Measurements from ENCODE around the gene SP8.
A peak's percentile ranks its signal among the peaks of the same experiment; 100 is the strongest.

The SP8 gene

DNA sequence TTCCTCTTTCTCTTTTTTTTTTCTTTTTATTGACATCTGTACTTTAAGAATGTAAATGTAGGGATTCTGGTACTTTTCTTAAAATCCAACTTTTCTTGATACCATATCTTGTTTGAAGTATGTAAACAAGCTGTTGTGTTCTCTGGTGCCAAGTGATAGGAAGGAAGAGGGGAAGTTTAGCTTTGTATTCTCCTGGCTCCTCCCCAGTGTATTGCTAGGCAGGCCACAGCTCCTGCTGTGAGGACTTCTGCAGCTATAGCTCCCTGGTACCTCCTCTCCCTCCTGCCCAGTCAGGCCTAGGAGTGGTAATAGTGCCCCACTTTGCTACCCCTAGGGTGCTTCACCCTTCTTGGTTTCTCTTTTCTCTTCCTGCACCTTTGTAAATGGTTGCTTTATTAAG, 45.3 kb upstream of the SP8 start:
- TF ChIP-seq, protein P1, sequence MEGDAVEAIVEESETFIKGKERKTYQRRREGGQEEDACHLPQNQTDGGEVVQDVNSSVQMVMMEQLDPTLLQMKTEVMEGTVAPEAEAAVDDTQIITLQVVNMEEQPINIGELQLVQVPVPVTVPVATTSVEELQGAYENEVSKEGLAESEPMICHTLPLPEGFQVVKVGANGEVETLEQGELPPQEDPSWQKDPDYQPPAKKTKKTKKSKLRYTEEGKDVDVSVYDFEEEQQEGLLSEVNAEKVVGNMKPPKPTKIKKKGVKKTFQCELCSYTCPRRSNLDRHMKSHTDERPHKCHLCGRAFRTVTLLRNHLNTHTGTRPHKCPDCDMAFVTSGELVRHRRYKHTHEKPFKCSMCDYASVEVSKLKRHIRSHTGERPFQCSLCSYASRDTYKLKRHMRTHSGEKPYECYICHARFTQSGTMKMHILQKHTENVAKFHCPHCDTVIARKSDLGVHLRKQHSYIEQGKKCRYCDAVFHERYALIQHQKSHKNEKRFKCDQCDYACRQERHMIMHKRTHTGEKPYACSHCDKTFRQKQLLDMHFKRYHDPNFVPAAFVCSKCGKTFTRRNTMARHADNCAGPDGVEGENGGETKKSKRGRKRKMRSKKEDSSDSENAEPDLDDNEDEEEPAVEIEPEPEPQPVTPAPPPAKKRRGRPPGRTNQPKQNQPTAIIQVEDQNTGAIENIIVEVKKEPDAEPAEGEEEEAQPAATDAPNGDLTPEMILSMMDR (conservative IDR thresholded peaks at IDR 0.05; ENCODE audit: low read depth, low read length): no peak
- no peak overlapping the region for H3K4me3 ChIP-seq (IDR thresholded peaks at IDR 0.05; ENCODE audit: insufficient read depth, low read depth, low read length)
- H3K36me3 ChIP-seq (ENCODE audit: insufficient read depth): no peaks in the 10 kb centered on the region

DNA sequence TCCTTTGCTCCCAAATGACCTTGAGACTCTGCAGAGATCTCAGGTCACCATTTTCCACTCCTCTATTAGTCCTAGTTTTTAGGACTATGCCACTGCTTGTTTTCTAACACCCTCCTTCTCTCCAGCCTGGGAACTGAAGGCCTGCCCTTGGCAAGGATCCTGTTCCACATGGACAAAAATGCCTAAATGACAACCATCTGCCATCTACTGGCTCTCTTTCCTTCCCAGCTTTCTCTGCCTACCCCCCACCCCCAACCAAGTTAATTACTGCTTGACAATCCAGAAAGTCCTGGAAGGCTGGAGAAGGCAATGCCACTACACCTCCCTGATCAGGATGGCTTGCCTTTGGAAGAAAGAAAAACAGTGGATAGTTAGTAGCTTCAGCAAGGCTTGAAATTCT, 44.8 kb upstream of the SP8 start:
- Histone ChIP-seq H3K4me1 (ENCODE audit: low read depth, poor library complexity, severe bottlenecking) (peaks cover 15% of the 10 kb centered on the region), H3K4me2 (no peak overlapping the region), H3K4me3 (IDR thresholded peaks at IDR 0.05; ENCODE audit: insufficient read depth, low read depth, low read length) (no peak overlapping the region), H3K79me2 (ENCODE audit: insufficient read depth, low read depth) (no peaks in the 10 kb centered on the region), H3K36me3 (ENCODE audit: insufficient read depth) (no peaks in the 10 kb centered on the region), H4K20me1 (ENCODE audit: insufficient read depth) (no peaks in the 10 kb centered on the region), H3K27me3 (ENCODE audit: insufficient read depth, low read depth) (no peaks in the 10 kb centered on the region), H3K9ac (no peak overlapping the region), H2AFZ (ENCODE audit: low read depth) (no peak overlapping the region), H3K27ac (no peak overlapping the region)
- TF ChIP-seq, protein P1 (conservative IDR thresholded peaks at IDR 0.05; ENCODE audit: low read depth, low read length): no peak

More for the DNA sequence above, 45.3 kb upstream of the SP8 start:
- no peak overlapping the region for H3K4me2 ChIP-seq
- H3K4me1 ChIP-seq (ENCODE audit: low read depth, poor library complexity, severe bottlenecking): peaks cover 15% of the 10 kb centered on the region
- H2AFZ ChIP-seq (ENCODE audit: low read depth): no peak overlapping the region
- H3K79me2 ChIP-seq (ENCODE audit: insufficient read depth, low read depth): no peaks in the 10 kb centered on the region
- no peak overlapping the region for H3K27ac ChIP-seq
- no peaks in the 10 kb centered on the region for H4K20me1 ChIP-seq (ENCODE audit: insufficient read depth)
- no peak overlapping the region for H3K9ac ChIP-seq
- H3K27me3 ChIP-seq (ENCODE audit: insufficient read depth, low read depth): no peaks in the 10 kb centered on the region

DNA sequence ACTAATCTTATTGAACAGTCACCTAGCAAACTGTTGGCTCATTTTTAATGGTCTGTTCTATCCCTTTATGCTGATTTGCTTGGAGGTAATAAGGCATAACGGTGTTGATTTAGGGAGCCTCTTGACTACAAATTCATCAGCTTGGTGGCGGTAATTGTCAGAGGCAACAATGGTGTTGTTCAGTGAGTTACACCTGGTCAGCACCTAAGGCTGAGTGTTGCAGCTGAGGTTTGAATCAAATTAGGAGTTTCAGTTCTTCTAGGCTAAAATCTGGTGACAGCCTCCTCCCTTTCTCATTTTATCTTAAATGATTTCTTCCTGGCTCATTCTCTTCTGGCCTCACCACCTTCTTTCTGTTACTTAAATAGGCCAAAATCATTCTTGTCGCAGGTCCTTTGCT, 42.3 kb upstream of the SP8 start:
- no peaks in the 10 kb centered on the region for H3K79me2 ChIP-seq (ENCODE audit: insufficient read depth, low read depth)
- TF ChIP-seq, protein P1 (conservative IDR thresholded peaks at IDR 0.05; ENCODE audit: low read depth, low read length): no peak
- H3K27me3 ChIP-seq (ENCODE audit: insufficient read depth, low read depth): no peaks in the 10 kb centered on the region
- H3K36me3 ChIP-seq (ENCODE audit: insufficient read depth): no peaks in the 10 kb centered on the region
- H3K27ac ChIP-seq: no peak overlapping the region
- H3K4me1 ChIP-seq (ENCODE audit: low read depth, poor library complexity, severe bottlenecking): peaks cover 31% of the 10 kb centered on the region
- H3K4me3 ChIP-seq (IDR thresholded peaks at IDR 0.05; ENCODE audit: insufficient read depth, low read depth, low read length): no peak overlapping the region
- H3K4me2 ChIP-seq: peak overlapping the region; percentile 29; the same call in 1 of the 2 replicates
- no peaks in the 10 kb centered on the region for H4K20me1 ChIP-seq (ENCODE audit: insufficient read depth)
- H3K9ac ChIP-seq: no peak overlapping the region
- H2AFZ ChIP-seq (ENCODE audit: low read depth): peak overlapping the region; percentile 17; the same call in 1 of the 2 replicates

DNA sequence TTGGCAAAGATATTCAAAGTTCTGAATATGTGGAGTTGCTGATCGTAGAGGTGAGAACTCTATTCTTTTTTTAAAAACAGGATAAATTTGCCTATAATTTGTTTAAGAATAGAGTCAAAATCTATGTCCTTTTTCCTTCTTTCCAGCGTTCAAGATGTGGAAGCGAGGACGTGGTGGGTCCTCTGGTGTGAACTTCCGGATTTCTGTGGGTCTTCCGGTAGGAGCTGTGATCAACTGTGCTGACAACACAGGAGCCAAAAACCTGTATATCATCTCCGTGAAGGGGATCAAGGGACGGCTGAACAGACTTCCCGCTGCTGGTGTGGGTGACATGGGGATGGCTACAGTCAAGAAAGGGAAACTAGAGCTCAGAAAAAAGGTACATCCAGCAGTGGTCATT, 40.5 kb upstream of the SP8 start:
- Histone ChIP-seq H3K4me1 (ENCODE audit: low read depth, poor library complexity, severe bottlenecking) (peaks cover 31% of the 10 kb centered on the region), H3K4me3 (IDR thresholded peaks at IDR 0.05; ENCODE audit: insufficient read depth, low read depth, low read length) (no peak overlapping the region), H4K20me1 (ENCODE audit: insufficient read depth) (no peaks in the 10 kb centered on the region), H3K9ac (no peak overlapping the region), H3K4me2 (no peak overlapping the region), H3K27ac (no peak overlapping the region), H2AFZ (ENCODE audit: low read depth) (no peak overlapping the region), H3K36me3 (ENCODE audit: insufficient read depth) (no peaks in the 10 kb centered on the region), H3K79me2 (ENCODE audit: insufficient read depth, low read depth) (no peaks in the 10 kb centered on the region), H3K27me3 (ENCODE audit: insufficient read depth, low read depth) (no peaks in the 10 kb centered on the region)
- TF ChIP-seq, protein P1 (conservative IDR thresholded peaks at IDR 0.05; ENCODE audit: low read depth, low read length): no peak

Measured in KMS-11 (cell line).